ENCODE measurements around the gene ST3GAL2. TPM values are rescaled to one million over a fixed set of nuclear protein-coding genes. Genes with fewer than 3 reads are reported as not detected.
"Not testable (repeated sequence)": the region's sequence is repeated elsewhere in the genome, so short reads cannot be mapped to it uniquely, and the experiment has no call there.

ST3GAL2 gene
- total and polyA plus RNA-seq, 8 donors, result 3.5 to 16.2 (median 4.6) TPM

DNA sequence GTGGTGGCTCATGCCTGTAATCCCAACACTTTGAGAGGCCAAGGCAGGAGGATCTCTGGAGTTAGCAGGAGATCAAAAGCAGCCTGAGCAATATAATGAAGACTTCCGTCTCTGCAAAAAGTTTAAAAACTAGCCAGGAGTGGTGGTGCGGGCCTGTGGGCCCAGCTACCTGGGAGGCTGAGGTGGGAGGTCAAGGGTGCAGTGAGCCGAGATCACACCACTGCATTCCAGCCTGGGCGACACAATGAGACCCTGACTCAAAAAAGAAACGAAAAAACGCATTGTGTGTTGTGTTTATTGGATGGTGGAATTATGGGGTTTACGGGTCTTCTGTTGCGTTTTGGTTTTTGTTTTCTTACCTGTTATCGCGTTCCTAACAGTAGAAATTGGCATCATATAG is 93.1 kb downstream of the ST3GAL2 start:
- H3K27ac ChIP-seq, result peak overlapping the region in 3 of 4 donors; percentile 87 to 95 (median 95)

DNA sequence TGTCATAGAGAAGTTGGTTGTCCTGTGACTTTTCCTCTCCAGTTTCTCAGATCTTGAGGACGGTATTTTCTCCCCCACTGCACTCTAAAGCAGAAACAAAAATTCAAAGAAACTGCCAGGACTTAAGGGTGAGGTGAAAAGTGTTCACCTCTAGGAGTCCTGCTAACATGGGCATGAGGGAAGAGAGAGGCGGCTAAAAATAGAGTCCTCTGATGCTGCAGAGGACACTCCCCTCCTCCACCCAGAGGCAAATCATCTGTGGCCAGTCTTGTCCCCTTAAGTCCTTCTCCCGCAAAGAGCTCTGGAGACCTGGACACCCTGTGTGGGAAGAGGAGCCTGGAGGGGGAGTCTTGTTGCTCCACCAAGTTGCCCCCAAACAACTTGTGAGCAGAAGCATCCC is 96.9 kb downstream of the ST3GAL2 start:
- Histone ChIP-seq H3K27me3 (no peaks in the 10 kb centered on the region), H3K36me3 (no peaks in the 10 kb centered on the region), H3K4me1 (peaks cover 0 to 6% (median 0%) of the 10 kb centered on the region in 3 donors), H3K4me3 (no peak overlapping the region), H3K27ac (no peak overlapping the region), H3K9me3 (no peaks in the 10 kb centered on the region)
- ATAC-seq (no peak), DNase-seq (no peak), FAIRE-seq (no peak)
- WGBS, 2 donors, result 74 to 77% methylated on average over 3 of the region's 3 CpGs
- TF ChIP-seq, protein P1, sequence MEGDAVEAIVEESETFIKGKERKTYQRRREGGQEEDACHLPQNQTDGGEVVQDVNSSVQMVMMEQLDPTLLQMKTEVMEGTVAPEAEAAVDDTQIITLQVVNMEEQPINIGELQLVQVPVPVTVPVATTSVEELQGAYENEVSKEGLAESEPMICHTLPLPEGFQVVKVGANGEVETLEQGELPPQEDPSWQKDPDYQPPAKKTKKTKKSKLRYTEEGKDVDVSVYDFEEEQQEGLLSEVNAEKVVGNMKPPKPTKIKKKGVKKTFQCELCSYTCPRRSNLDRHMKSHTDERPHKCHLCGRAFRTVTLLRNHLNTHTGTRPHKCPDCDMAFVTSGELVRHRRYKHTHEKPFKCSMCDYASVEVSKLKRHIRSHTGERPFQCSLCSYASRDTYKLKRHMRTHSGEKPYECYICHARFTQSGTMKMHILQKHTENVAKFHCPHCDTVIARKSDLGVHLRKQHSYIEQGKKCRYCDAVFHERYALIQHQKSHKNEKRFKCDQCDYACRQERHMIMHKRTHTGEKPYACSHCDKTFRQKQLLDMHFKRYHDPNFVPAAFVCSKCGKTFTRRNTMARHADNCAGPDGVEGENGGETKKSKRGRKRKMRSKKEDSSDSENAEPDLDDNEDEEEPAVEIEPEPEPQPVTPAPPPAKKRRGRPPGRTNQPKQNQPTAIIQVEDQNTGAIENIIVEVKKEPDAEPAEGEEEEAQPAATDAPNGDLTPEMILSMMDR (IDR thresholded peaks at IDR 0.05), result no peak
- intact Hi-C loops (cut with DNase I), result no loop called here

More for the DNA sequence above, 93.1 kb downstream of the ST3GAL2 start:
- Histone ChIP-seq H3K4me1 (peaks cover 0 to 17% (median 5%) of the 10 kb centered on the region in 3 donors), H3K9me3 (no peaks in the 10 kb centered on the region), H3K4me3 (peak overlapping the region; percentile 45 to 77 (median 74)), H3K27me3 (no peaks in the 10 kb centered on the region), H3K36me3 (peaks cover 0 to 1% (median 0%) of the 10 kb centered on the region in 3 donors)
- DNase-seq (no peak), ATAC-seq (no peak), FAIRE-seq (no peak)
- intact Hi-C loops (cut with DNase I), result no loop called here
- WGBS, 2 donors, result 82 to 90% methylated on average over 10 of the region's 10 CpGs
- TF ChIP-seq, protein P1 (IDR thresholded peaks at IDR 0.05), result no peak

DNA sequence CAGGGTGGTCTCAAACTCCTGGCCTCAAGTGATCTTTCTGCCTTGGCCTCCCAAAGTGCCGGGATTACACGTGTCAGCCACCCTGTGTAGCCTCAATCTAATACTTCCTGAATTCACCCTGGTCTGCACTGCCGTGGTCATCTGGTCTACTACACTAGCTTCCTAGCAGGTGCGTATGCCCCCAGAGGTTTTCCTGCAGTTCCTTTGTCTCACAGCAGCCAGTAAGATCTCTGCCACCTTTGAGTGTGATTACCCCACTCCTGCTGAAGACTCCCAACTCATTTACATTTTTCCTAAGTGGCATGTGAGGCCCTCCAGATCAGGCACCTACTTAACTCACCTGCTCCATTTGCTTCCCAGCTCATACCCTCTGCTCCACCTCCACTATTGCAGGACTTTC is 97.3 kb downstream of the ST3GAL2 start:
- intact Hi-C loops (cut with DNase I), result no loop called here
- Histone ChIP-seq H3K4me3 (no peak overlapping the region), H3K36me3 (no peaks in the 10 kb centered on the region), H3K27ac (no peak overlapping the region), H3K9me3 (no peaks in the 10 kb centered on the region), H3K27me3 (no peaks in the 10 kb centered on the region), H3K4me1 (peaks cover 0 to 6% (median 0%) of the 10 kb centered on the region in 3 donors)
- no peak for FAIRE-seq
- WGBS, 2 donors, result 80 to 87% methylated on average over 4 of the region's 4 CpGs
- TF ChIP-seq, protein P1 (IDR thresholded peaks at IDR 0.05), result no peak
- ATAC-seq, result no peak
- no peak for DNase-seq

DNA sequence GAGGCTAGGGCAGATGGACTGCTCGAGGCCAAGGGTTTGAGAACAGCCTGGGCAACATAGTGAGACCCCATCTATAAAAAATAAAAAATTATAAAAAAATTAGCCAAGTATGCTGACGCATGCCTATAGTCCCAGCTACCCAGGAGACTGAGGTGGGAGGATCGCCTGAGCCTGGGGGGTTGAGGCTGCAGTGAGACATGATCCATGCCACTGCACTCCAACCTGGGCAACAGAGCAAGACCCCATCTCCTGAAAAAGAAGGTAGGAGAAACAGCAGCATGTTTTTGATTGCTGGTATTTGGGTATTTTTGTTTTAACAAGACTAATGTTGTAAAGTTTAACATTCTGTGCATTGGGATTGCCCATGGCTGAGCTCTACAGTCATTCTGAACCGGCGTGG is 101.1 kb downstream of the ST3GAL2 start:
- H3K4me3 ChIP-seq, result no peak overlapping the region
- H3K36me3 ChIP-seq, result peaks cover 0 to 12% (median 11%) of the 10 kb centered on the region in 3 donors
- 98% methylated on average over 5 of the region's 5 CpGs for WGBS, 2 donors
- FAIRE-seq, result no peak
- no peak overlapping the region for H3K27ac ChIP-seq
- H3K27me3 ChIP-seq, result no peaks in the 10 kb centered on the region
- H3K4me1 ChIP-seq, result no peaks in the 10 kb centered on the region
- DNase-seq, result no peak
- H3K9me3 ChIP-seq, result no peaks in the 10 kb centered on the region
- TF ChIP-seq, protein P1 (IDR thresholded peaks at IDR 0.05), result no peak
- no peak for ATAC-seq
- intact Hi-C loops (cut with DNase I), result no loop called here

DNA sequence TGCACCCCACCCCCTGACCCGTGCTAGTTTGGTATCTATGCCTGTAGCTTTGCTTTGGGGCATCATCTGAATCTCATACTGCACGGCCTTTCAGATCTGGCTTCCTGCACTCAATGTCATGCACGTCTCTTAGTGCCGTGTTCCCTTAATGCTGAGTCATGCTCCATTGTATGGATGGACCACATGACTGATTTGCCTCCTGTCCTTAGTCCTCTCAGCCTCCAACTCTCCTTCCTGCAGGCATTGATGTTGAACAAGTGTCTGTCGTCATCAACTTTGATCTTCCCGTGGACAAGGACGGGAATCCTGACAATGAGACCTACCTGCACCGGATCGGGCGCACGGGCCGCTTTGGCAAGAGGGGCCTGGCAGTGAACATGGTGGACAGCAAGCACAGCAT is 106.2 kb downstream of the ST3GAL2 start:
- H3K9me3 ChIP-seq; DNase-seq; H3K27ac ChIP-seq; H3K4me3 ChIP-seq; ATAC-seq; intact Hi-C loops (cut with DNase I); FAIRE-seq; H3K27me3 ChIP-seq; H3K4me1 ChIP-seq: not testable (repeated sequence)
- WGBS, 2 donors, result 85% methylated on average over 4 to 5 of the region's 12 CpGs
- peaks cover 0 to 32% (median 11%) of the 10 kb centered on the region in 3 donors for H3K36me3 ChIP-seq
